ENCODE measurements around the gene ALG14. TPM values are rescaled to one million over a fixed set of nuclear protein-coding genes. Genes with fewer than 3 reads are reported as not detected.
A peak's percentile ranks its signal among the peaks of the same experiment; 100 is the strongest.

The ALG14 gene
- total and polyA plus RNA-seq, 2 donors (not counting 1 experiment from before 2014, with no cell fraction given), result 3.5 to 3.8 TPM

DNA sequence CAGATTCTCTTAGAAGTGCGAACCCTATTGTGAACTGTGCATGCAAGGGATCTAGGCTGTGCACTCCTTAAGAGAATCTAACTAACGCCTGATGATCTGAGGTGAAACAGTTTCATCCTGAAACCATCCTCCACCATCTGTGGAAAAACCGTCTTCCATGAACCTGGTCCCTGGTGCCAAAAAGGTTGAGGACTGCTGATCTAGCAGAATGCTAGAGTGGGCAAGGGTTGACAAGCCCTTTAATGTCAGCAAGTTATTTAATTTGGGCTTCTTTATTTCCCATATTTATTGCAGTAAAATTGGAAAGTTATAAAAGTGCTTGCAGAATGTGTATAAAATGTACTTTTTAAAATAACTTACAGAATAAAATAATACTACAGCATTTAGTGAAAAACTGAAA is 26.4 kb downstream of the ALG14 start:
- Histone ChIP-seq H3K27me3 (ENCODE audit: control insufficient read depth, insufficient read depth, low read length) (no peaks in the 10 kb centered on the region), H4K20me1 (ENCODE audit: control insufficient read depth, extremely low read depth, insufficient read depth, low read length) (no peaks in the 10 kb centered on the region), H3K4me2 (ENCODE audit: extremely low read depth, insufficient read depth, low read length) (no peak overlapping the region), H3K4me1 (ENCODE audit: control insufficient read depth, extremely low read depth, insufficient read depth, low read length) (peaks cover 11% of the 10 kb centered on the region), H3K27ac (ENCODE audit: insufficient read depth, low read length) (no peak overlapping the region), H3K9ac (ENCODE audit: insufficient read depth, low read length) (no peak overlapping the region), H2AFZ (ENCODE audit: low read length) (no peak overlapping the region), H3K9me3 (ENCODE audit: control insufficient read depth, insufficient read depth, low read depth, low read length) (no peaks in the 10 kb centered on the region), H3K79me2 (ENCODE audit: control insufficient read depth, insufficient read depth, low read length) (no peaks in the 10 kb centered on the region), H3K36me3 (ENCODE audit: control insufficient read depth, insufficient read depth, low read length) (no peaks in the 10 kb centered on the region), H3K4me3 (replicated peaks in 1 of 4; ENCODE audit: control extremely low read depth in 1 of 4, insufficient read depth in 1 of 4, low read depth in 3 of 4, low read length in 4 of 4) (no peak overlapping the region)
- no peak for TF ChIP-seq EZH2 (IDR thresholded peaks at IDR 0.05; ENCODE audit: low read length, missing control alignments)
- TF ChIP-seq, protein P1, sequence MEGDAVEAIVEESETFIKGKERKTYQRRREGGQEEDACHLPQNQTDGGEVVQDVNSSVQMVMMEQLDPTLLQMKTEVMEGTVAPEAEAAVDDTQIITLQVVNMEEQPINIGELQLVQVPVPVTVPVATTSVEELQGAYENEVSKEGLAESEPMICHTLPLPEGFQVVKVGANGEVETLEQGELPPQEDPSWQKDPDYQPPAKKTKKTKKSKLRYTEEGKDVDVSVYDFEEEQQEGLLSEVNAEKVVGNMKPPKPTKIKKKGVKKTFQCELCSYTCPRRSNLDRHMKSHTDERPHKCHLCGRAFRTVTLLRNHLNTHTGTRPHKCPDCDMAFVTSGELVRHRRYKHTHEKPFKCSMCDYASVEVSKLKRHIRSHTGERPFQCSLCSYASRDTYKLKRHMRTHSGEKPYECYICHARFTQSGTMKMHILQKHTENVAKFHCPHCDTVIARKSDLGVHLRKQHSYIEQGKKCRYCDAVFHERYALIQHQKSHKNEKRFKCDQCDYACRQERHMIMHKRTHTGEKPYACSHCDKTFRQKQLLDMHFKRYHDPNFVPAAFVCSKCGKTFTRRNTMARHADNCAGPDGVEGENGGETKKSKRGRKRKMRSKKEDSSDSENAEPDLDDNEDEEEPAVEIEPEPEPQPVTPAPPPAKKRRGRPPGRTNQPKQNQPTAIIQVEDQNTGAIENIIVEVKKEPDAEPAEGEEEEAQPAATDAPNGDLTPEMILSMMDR (conservative IDR thresholded peaks at IDR 0.05 in 1 of 2, IDR thresholded peaks at IDR 0.05 in 1 of 2; ENCODE audit: low read depth in 1 of 2, low read length in 2 of 2), result no peak
- DNase-seq (ENCODE audit: low read depth in 2 of 2), result no peak

DNA sequence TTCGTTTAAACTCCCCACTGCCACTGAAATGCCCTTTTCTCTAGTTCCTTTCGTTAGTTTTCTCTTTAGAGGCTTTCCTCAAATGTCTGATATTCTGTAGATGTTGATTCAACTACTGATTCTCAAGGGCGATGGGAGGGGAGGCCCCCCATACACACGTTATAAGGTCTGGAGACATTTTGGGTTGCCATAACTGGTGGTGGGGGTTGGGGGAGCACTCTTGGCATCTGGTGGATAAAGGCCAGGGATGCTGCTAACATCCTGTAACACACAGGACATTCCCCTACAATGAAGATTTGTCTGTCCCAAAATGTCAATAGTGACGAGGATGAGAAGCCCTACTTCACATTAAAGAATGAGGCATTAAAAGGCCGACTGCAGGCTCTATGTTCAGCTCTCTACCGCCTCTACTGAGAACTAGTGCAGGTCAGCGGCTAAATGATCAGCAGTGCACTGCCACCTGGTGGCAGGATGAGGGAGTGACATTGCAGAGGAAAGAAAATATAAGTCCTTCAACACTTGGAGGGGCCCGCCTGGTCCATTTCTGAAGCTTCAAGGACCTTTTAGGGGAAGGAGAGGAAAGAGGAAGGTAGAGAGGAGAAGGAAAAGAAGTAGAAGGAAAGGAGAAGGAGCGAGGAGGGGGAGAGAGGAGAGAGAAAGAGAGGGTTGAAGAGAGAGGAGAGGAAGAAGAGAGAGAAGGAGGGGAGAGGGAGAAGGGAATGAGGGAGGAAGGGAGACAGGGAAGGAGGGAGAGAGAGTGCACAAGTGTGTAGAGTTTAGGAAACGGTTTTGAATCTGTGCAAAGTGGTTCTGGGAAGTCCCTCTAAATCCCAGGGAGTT is 29.4 kb downstream of the ALG14 start:
- no peak overlapping the region for H3K4me3 ChIP-seq (replicated peaks in 1 of 4; ENCODE audit: control extremely low read depth in 1 of 4, insufficient read depth in 1 of 4, low read depth in 3 of 4, low read length in 4 of 4)
- H3K4me2 ChIP-seq (ENCODE audit: extremely low read depth, insufficient read depth, low read length), result peak overlapping the region; percentile 65
- H2AFZ ChIP-seq (ENCODE audit: low read length), result peak overlapping the region; percentile 10
- no peaks in the 10 kb centered on the region for H3K9me3 ChIP-seq (ENCODE audit: control insufficient read depth, insufficient read depth, low read depth, low read length)
- no peaks in the 10 kb centered on the region for H3K27me3 ChIP-seq (ENCODE audit: control insufficient read depth, insufficient read depth, low read length)
- H3K4me1 ChIP-seq (ENCODE audit: control insufficient read depth, extremely low read depth, insufficient read depth, low read length), result peaks cover 13% of the 10 kb centered on the region
- H4K20me1 ChIP-seq (ENCODE audit: control insufficient read depth, extremely low read depth, insufficient read depth, low read length), result no peaks in the 10 kb centered on the region
- DNase-seq (ENCODE audit: low read depth in 2 of 2), result peak; percentile 74 to 91
- TF ChIP-seq, protein P1 (conservative IDR thresholded peaks at IDR 0.05 in 1 of 2, IDR thresholded peaks at IDR 0.05 in 1 of 2; ENCODE audit: low read depth in 1 of 2, low read length in 2 of 2), result peak; percentile 99 to 100
- TF ChIP-seq EZH2 (IDR thresholded peaks at IDR 0.05; ENCODE audit: low read length, missing control alignments), result no peak
- no peak overlapping the region for H3K9ac ChIP-seq (ENCODE audit: insufficient read depth, low read length)
- H3K79me2 ChIP-seq (ENCODE audit: control insufficient read depth, insufficient read depth, low read length), result peaks cover 2% of the 10 kb centered on the region
- no peak overlapping the region for H3K27ac ChIP-seq (ENCODE audit: insufficient read depth, low read length)
- H3K36me3 ChIP-seq (ENCODE audit: control insufficient read depth, insufficient read depth, low read length), result no peaks in the 10 kb centered on the region

DNA sequence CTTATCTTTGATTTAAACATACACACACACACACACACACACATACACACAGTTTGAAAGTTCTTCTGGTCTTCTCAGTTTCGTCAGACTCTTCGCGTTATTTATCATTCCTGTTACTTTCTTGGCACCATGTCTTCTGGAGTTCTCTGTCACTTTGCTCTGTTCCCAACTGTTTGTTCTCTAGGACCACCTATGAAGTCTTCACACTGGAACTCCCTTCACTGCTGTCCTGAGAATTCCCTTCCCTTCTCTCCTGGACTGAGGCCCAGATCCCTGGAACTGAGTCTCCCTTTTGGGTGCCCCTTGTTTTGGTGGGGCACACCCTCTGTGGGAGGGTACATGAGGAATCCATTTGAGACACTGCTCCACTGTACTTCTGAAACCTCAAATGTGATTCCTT is 30.5 kb downstream of the ALG14 start:
- H3K4me2 ChIP-seq (ENCODE audit: extremely low read depth, insufficient read depth, low read length), result peak overlapping the region; percentile 84
- peak overlapping the region; percentile 6 to 36 (median 26) for H3K4me3 ChIP-seq (replicated peaks in 1 of 4; ENCODE audit: control extremely low read depth in 1 of 4, insufficient read depth in 1 of 4, low read depth in 3 of 4, low read length in 4 of 4)

More for the DNA sequence above, 30.5 kb downstream of the ALG14 start:
- peaks cover 13% of the 10 kb centered on the region for H3K4me1 ChIP-seq (ENCODE audit: control insufficient read depth, extremely low read depth, insufficient read depth, low read length)
- no peaks in the 10 kb centered on the region for H3K9me3 ChIP-seq (ENCODE audit: control insufficient read depth, insufficient read depth, low read depth, low read length)
- no peak for TF ChIP-seq EZH2 (IDR thresholded peaks at IDR 0.05; ENCODE audit: low read length, missing control alignments)
- TF ChIP-seq, protein P1 (conservative IDR thresholded peaks at IDR 0.05 in 1 of 2, IDR thresholded peaks at IDR 0.05 in 1 of 2; ENCODE audit: low read depth in 1 of 2, low read length in 2 of 2), result no peak
- peak; percentile 34 to 82 for DNase-seq (ENCODE audit: low read depth in 2 of 2)
- no peaks in the 10 kb centered on the region for H3K27me3 ChIP-seq (ENCODE audit: control insufficient read depth, insufficient read depth, low read length)
- no peaks in the 10 kb centered on the region for H3K36me3 ChIP-seq (ENCODE audit: control insufficient read depth, insufficient read depth, low read length)
- H3K9ac ChIP-seq (ENCODE audit: insufficient read depth, low read length), result peak overlapping the region; percentile 34
- H2AFZ ChIP-seq (ENCODE audit: low read length), result peak overlapping the region; percentile 74
- H4K20me1 ChIP-seq (ENCODE audit: control insufficient read depth, extremely low read depth, insufficient read depth, low read length), result no peaks in the 10 kb centered on the region
- H3K79me2 ChIP-seq (ENCODE audit: control insufficient read depth, insufficient read depth, low read length), result peaks cover 2% of the 10 kb centered on the region
- peak overlapping the region; percentile 66 for H3K27ac ChIP-seq (ENCODE audit: insufficient read depth, low read length)
